ENCODE data around the gene SERPINB5. TPM values are rescaled to one million over a fixed set of nuclear protein-coding genes. Genes with fewer than 3 reads are reported as not detected.

Gene SERPINB5
- total RNA-seq, 1 experiment from 2014 or later = not detected

GRCh38 chr18:63527251-63527650 is 50.5 kb downstream of the SERPINB5 start:
- DNase-seq (ENCODE audit: low spot score) = no peak

- DNase-seq (ENCODE audit: low spot score) = no peak
These were observed 52.2 kb downstream of the SERPINB5 start for GRCh38 chr18:63528863-63529492.

- DNase-seq (ENCODE audit: low spot score) = no peak
These were observed 55.7 kb downstream of the SERPINB5 start for GRCh38 chr18:63532471-63532870.

- DNase-seq (ENCODE audit: low spot score) = no peak
These were observed 57.9 kb downstream of the SERPINB5 start for GRCh38 chr18:63534615-63535014.

GRCh38 chr18:63539904-63540510 is 63.2 kb downstream of the SERPINB5 start:
- DNase-seq (ENCODE audit: low spot score) = no peak

- DNase-seq (ENCODE audit: low spot score) = no peak
These were observed 65.3 kb downstream of the SERPINB5 start, which contains the start of gene SERPINB12 for GRCh38 chr18:63542069-63542468. Gene SERPINB12 (plus strand): TSS chr18:63542369. CDS start chr18:63556160, 13,791 bp downstream.

- no peak for DNase-seq (ENCODE audit: low spot score)
These were observed 67.3 kb downstream of the SERPINB5 start for GRCh38 chr18:63544017-63544416.

- no peak for DNase-seq (ENCODE audit: low spot score)
These were observed 68.2 kb downstream of the SERPINB5 start for GRCh38 chr18:63545000-63545399.

GRCh38 chr18:63550068-63550467 is 73.3 kb downstream of the SERPINB5 start:
- no peak for DNase-seq (ENCODE audit: low spot score)

- no peak for DNase-seq (ENCODE audit: low spot score)
These were observed 75.0 kb downstream of the SERPINB5 start for GRCh38 chr18:63551769-63552168.

GRCh38 chr18:63552581-63552980 is 75.8 kb downstream of the SERPINB5 start:
- DNase-seq (ENCODE audit: low spot score) = no peak

- DNase-seq (ENCODE audit: low spot score) = peak; percentile 11
These were observed 76.3 kb downstream of the SERPINB5 start for GRCh38 chr18:63553081-63553480.

Other genes with a start within 250 kb of the SERPINB5 start
- gene BCL2, start 157.2 kb upstream of the SERPINB5 start, total RNA-seq (2014; rRNA removed; shearing (Covaris generic)) = 2.5 and 3.7 TPM in 2 replicates
- gene KDSR, start 109.8 kb upstream of the SERPINB5 start, total RNA-seq (2014; rRNA removed; shearing (Covaris generic)) = 24.0 and 32.9 TPM in 2 replicates
- 33.8 and 41.8 TPM in 2 replicates for gene VPS4B, start 54.5 kb upstream of the SERPINB5 start, total RNA-seq (2014; rRNA removed; shearing (Covaris generic))
- gene SERPINB12, start 65.4 kb downstream of the SERPINB5 start, total RNA-seq (2014; rRNA removed; shearing (Covaris generic)) = not detected in 2 replicates
- not detected in 2 replicates for gene SERPINB13, start 110.4 kb downstream of the SERPINB5 start, total RNA-seq (2014; rRNA removed; shearing (Covaris generic))
- gene SERPINB4, start 167.3 kb downstream of the SERPINB5 start, total RNA-seq (2014; rRNA removed; shearing (Covaris generic)) = not detected in 2 replicates
- gene SERPINB3, start 184.9 kb downstream of the SERPINB5 start, total RNA-seq (2014; rRNA removed; shearing (Covaris generic)) = not detected in 2 replicates
- not detected in 2 replicates for gene SERPINB11, start 226.0 kb downstream of the SERPINB5 start, total RNA-seq (2014; rRNA removed; shearing (Covaris generic))